Activated effector memory CD4-positive, alpha-beta T cell treated with Interleukin-2 at 50 U/mL for 16 hours (primary cell): ENCODE results near the gene BORCS6.
A peak's percentile ranks its signal among the peaks of the same experiment; 100 is the strongest.

ENCODE experiments used
- DNase-seq: peaks from one replicate; pipeline ENCODE4 v3.0.0-alpha.2; 2020

BORCS6 gene

DNA sequence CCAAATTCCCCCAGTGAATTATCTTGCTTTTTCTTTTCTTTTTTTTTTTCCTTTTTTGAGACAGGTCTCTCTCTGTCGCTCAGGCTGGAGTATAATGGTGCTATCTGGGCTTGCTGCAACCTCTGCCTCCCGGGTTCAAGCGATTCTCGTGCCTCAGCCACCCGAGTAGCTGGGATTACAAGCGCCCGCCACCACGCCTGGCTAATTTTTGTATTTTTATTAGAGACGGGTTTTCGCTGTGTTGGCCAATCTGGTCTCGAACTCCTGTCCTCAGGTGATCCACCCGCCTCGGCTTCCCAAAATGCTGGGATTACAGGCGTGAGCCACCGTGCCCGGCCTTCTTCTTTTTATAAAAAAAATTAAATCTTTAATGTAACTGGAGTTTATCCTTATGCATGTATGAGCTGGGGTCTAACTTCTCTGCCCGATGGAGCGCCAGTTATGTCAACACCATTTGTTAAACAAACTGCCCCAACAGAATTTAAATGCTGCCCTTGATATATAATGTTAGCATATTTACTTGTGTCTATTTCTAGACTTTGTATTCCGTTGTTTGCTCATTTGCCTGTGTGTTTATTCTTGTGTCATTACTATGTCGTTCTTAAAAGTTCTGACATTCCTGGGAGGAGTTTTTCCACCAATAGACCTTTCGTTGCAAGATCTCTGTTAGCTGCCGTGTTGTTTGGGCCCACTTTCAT lies 20.9 kb upstream of the BORCS6 start:
- DNase-seq: no peak

DNA sequence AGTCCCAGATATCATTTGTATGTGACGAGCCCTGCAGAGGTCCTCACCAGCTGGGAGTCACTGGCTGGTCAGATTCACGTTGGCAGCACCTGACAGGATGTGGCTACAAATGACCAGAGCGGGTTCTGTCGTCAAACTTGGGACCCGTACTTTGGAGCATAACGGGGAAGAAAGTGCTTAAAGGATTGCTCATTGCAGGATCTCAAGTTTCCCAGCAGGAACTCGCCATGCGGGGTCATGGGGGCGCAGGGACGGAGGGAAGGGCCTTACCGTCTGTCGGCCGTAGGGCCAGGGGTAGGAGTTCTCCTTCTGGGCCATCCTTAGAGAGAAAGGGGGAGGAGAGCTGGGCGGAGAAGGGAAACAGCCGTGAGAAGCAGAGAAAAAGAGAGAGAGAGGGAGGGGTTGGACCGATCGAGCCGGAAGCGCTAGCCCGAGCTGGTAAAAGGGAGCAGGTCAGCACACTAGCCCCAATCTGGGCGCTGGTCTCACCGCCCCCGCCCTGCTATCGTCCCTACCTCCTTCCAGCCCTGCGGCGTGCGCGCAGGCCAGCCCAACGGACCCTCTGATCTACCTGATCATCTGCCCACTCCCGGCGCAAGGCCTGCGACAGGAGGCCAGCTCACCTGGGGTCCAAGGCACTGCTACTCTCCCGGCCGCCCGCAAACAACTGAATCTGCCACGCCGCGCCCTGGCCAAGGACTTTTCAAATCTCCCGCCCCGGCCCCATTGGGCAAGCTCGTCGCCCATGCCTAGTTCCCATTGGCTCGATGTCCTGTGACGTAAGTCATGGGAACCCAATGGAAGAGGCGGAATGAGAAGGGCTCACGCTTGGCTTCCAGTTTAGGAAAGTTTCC lies 20.2 kb upstream of the BORCS6 start, which contains the start of gene AURKB:
TSS of gene AURKB (minus strand) at position 669 of the 854 bp plus-strand sequence. CDS start at position 318, 351 bp downstream.
- DNase-seq: peak; percentile 84

DNA sequence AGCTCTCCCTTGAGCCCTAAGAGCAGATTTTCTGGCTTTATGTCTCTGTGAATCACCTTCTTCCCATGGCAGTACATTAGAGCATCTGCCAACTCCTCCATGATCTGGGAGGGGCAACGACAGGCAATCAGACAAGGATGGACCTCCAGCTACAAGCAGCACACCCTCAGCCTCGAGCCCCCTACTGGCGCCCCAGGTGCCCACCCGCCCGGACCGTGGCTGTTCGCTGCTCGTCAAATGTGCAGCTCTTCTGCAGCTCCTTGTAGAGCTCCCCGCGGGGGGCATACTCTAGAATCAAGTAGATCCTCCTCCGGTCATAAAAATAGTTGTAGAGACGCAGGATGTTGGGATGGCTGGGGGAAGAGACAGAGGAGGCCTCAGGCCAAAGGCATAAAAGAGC lies 16.6 kb upstream of the BORCS6 start:
- DNase-seq: no peak

DNA sequence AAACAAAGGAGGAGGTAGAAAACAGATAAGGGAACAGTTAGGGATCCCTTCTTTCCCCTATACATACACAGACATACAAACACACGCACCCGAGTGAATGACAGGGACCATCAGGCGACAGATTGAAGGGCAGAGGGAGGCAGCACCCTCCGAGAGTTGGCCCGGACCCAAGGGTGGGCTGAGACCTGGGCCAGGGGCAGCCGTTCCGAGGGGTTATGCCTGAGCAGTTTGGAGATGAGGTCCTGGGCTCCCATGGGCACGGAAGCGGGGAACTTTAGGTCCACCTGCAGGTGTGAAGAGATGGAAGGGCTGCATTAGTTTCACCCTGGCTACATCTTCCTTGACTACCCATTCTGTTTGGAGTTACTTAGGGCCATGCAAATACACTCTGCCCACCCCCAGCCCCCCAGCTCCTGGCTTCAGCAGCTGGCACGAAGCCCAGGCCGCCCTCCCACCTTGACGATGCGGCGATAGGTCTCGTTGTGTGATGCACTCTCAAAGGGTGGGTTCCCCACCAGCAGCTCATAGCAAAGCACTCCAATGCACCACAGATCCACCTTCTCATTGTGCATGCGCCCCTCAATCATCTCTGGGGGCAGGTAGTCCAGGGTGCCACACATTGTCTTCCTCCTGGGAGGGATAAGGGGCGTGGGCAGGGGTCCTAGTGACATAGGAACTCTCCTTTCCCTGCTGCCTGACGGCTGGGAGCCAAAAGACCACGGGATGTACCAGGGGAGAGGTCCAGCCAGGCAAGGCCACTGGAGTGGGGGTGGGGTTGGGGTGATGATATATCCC lies 15.0 kb upstream of the BORCS6 start:
- DNase-seq: no peak

DNA sequence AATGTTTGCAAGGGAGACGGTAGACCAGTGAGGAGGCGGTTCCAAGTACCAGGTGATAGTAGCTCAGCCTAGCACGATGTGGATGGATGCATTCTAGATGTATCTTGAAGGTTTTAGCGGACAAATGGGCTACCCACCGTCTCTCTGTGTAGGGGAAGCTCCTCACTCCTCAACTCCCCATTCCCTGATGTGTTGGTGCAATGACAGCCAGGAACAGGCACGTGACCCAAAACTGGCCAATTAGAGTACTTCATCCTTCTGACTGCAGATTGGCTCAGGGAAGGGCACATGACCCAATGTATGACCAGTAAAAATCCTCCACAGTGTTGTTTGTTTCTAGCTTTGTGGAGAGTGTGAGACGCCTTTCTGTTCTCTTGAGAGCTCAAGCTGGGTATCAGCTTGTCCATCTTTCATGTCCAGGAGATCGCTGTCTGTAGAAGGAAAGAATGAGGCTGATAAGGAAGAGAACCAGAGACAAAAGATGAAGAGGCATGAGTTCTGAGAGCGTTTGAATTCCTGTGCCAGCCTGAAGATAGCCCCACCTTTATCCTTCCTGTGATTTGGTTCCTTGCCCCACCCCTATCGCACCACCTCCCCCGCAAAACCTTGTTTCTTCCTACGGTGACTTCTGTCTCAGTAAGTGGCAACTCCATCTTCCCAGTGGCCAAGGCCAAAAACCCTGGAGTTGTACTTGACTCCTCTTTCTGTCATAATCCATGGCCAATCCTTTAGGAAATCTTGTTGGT lies 2.3 kb upstream of the BORCS6 start:
- peak; percentile 30 for DNase-seq

DNA sequence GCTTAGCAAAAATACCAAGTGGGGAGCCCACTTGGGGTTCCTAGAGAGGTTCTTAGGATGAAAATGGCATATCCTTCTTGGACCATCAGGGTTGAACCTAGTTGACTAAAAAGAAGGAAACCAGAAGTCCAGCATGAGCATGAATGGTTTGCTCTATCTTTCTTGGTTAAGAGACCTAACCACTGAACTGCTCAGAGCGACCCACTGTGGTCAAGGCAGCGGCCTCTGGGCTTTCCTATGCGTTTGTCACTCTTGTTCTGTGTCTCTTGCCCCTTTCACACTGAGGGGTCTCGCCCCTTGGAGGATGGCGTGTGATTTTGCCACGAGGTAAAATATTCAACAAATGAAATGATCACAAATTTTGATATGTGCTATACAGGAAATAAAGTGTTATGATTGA lies 526 bp upstream of the BORCS6 start:
- DNase-seq: no peak

DNA sequence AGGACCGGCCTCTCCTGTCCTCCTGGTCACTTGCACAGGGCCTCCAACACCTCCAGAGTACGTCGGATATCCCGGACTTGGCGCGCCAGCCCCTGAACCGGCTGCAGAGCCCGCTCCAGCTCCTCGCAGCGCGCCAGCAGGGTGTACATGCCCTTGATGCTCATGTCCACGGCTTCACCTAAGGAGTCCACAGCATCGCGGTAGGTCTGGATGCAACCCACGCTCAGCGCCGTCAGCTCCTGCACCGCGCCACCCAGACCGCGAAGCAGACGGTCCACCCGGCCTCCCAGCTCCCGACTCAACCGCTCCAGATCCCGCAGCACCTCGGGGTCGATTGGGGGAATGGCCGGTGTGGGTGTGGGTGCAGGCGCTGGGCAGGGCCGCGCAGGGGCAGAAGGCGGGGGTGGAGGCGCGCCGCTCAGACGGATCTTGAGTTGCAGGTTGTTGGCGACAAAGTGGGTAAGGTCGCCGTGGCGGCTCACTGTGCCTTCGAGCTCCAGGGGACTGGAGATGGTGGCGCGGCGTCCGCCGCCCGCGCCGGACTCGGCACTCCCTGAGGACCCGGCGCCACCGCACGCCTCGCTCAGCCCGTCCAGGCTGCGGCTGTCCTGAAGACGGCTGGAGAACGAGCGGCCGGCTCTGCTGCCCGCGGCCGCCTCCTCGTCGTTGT lies 804 bp downstream of the BORCS6 start:
- DNase-seq: no peak

DNA sequence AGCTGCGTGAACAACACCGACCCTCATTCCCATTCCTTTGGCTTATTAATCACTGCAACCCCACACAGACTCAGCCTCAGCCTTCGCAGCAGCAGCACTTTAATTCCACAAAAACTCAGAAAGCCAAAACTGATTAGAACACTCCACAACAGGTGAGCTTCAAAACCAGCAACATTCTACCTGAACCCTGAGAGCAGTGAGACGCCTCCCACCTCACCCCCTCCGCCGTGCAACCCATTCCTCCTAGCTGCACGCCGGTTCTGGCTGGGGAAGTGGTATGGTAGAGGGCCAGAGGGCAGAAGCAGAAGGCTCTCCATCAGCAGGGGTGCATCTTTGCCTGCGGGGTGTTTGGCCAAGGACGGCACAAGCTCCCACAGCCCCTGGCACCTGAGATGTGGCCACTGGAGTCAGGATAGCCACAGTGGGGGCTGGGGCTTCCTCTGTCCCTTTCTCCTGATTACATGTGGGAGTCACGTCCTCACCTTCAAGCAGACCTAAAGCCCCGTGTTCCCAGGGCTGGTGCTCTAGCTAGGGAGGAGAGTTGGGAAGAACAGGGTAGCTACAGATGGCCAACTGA lies 1.6 kb downstream of the BORCS6 start:
- DNase-seq: no peak

DNA sequence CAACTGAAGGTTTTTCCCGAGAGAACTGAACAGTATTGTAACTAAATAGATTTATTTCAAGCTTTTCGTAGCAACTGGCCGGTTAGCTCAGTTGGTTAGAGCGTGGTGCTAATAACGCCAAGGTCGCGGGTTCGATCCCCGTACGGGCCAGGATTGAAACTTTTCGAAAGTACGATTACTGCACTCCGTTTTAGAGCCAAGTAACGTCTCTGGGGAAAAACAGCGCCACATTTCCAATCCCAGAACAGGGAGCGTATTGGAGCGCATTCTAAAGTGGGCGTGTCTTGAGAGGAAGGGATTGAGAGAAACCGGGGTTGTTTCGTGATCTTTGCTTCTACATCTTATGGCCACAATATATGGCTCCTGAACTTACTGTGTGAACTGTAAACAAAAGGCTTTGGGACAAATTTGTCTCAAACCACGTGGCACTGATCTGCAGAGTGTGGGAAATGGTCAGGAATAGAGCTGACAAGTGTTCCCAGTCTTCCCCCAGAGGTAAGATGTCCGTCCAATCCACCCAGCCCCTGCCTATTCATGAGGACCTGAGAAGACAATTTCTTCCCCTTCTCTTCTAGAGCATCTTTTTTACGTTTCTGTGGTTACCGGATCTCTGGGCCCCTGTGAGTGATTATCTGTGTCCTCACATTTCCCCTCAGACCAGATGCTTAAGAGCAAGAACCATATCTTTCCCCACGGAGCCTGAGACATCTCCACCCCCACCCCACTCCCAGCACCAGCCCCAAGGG lies 2.3 kb downstream of the BORCS6 start:
- DNase-seq: peak; percentile 71

DNA sequence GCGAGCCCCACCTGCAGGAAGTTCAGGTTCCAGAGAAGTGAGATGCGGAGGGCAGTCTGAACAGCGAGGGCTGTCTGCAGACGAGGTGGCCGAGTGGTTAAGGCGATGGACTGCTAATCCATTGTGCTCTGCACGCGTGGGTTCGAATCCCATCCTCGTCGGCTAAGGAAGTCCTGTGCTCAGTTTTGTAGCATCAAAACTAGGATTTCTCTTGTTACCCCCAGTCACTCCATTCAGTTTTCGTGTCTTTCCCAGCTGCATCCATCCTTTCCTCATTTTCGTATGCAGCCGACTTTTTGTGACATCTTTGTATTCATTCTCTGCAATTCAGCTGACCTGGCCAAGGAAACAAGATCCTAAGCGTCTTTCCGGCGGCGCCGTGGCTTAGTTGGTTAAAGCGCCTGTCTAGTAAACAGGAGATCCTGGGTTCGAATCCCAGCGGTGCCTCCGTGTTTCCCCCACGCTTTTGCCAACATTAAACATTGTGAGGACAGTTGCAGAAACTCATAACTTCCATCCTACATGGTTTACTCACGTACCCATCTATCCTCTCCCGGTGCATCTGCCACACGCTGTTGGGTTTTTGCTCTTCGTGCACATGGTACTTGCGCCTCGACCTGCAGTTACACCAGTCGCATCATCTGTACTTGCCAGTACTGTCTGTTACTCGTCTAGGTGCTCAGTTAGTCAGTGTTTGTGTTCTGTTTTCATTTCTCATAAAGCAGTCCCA lies 3.0 kb downstream of the BORCS6 start:
- peak; percentile 81 for DNase-seq

DNA sequence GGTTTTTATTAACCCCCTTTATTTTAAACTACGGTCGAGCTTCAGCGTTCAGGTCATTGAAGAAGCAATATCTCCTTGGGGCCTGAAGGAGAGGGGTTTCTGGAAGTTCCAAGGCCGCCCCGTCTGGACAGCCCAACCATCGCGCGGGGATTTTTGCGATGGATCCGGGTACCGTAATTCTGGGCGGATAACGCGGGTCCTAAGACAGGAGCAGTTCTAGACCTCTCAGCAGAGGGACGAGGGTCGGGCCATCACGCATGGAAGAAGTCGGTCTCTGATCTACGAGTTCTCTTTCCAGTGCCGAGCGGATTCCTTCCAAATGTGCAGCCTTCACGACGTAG lies 3.6 kb downstream of the BORCS6 start:
- DNase-seq: no peak

DNA sequence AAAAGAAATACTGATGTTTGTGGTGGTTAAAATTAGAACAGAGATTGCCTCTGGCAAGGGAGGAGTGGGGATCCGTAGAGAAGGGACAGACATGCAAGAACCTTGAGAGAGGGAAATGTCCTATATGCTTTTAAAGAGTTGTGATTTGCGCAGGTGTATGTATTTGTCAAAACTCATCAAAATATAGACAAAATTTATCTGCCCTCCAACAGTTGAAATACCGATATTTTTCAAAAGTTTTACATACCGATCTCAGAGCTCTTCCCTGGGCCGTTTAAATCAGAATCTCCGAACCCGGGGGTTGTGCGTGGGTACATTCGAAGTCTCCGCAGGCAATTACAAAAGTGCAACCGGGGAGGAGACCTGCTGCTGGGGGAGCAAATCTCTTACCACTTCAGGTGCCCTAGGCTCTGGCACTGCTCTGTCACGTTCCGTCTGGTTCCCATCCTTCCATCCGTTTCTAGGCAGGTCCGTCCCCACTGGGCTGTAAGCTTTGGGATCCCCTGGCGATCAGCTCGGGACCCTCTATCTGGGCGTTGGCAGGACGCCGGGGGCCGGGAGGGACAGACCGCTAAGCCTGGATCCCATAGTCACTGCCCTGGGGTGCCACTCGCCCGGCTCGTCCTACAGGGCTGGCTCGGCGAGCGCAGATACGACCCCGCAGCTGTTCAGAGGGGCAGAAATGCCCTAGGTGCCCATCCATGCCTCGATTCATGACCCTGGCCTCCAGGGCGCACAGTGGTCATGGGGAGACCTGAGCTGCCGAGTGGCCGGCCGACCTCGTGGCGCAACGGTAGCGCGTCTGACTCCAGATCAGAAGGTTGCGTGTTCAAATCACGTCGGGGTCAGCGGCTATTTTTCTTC lies 4.2 kb downstream of the BORCS6 start:
- peak; percentile 80 for DNase-seq

DNA sequence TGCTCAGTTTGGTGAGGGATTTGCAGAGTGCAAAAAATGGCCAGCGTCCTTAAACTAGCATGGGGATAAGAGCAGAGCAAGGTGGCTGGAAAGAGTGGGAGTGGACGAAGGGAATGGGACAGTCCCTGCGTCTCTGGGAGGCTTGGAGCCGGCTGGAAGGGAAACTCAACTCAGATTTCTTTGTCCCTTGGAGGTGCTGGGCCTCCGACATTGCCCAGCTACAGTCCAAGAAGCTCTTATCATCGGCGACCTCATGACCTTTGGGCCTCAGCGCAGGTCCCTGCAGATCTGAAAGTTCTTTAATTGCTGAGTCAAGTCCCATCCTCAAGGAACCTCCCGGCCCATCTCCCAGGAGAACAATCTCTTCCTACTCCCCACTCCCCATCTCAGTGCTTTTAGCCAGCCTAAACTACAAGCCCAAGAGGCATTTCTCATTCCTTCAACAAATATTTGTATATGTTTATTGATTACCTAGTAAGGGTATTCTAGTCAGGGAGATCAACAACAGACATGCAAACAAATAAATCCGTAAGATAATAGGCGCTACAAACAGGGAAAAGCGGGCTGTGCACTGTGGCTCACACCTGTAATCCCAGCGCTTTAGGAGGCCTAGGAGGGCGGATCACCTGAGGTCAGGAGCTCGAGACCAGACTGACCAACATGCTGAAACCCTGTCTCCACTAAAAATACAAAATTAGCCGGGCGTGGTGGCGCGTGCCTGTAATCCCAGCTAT lies 12.8 kb downstream of the BORCS6 start:
- no peak for DNase-seq

DNA sequence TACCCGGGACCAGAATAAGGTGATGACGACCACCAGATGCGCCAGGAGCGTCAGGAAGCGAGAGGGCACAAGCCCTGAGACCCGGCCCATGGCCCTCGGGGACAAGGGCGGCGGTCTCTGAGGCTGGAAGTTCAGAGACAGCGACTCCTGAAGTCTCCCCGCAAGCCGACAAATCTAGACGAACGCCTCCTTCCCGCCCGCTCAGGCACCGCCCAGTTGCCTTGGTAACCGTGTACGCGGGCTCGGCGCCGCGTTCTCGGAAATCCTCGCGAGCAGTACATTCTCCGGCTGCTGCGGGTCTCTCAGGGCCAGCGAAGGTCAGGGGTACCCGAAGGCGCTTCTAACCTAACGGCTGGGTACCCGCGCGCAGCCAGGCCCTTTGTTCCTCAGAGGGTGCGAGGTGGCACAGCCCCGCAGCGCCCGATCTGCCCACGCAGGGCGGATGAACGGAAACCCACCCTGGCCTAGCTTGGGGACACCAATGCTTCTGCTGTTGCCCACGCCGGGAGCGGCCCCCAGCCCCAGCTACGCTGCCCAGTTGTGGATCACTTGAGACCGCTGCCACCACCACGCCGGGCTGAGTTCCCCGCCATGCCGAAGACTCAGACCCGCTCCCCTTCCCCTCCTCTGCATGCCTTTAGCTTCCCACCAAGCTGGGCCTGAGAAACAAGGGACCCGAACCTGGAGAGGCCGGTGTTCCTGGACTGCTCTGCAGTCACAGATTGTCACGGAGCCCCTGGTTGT lies 13.6 kb downstream of the BORCS6 start, which contains the start of gene TMEM107:
TSS of gene TMEM107 (minus strand) at position 184 of the 744 bp plus-strand sequence. CDS start at position 90, 94 bp downstream.
- peak; percentile 81 for DNase-seq

DNA sequence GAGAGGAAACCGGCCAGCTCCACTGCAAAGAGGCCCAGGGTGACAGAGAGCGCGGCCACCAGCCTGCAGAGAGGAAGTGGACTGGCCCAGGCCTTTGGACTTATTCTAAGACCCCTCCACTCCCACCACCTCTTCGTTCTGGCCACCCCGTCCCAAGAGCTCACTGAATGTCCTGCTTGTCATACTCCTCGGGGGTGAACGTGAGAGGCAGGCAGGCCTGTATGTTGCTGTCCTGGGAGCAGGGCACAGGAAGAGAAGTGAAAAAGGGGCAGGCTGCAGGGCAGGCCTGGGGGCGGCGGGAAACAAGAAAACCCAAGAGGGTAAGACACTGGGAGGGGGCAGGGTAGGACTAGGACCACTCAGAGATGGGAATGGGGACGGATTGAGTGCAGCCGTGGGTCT lies 14.2 kb downstream of the BORCS6 start:
- DNase-seq: no peak

DNA sequence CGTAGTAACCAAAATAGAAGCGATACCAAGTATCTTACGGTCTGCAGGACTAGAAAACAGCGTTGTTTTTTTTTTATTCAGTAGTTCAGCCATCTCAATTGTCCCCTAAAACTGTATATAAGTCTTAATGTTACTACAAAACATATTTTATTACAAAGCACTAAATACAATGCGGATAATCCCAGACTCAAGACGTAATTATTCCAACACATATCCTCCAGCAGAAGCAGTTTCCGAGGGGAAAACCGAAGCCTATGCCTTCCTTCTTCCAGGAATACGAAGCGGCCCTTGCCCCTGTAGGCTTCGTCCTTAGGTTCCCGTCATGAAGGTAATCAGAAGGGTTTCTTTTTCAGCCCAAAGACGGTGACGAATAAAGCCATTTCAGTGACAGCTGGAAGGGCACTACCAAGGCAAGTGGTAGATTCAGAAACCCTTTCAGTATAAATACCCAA lies 16.1 kb downstream of the BORCS6 start:
- DNase-seq: no peak

DNA sequence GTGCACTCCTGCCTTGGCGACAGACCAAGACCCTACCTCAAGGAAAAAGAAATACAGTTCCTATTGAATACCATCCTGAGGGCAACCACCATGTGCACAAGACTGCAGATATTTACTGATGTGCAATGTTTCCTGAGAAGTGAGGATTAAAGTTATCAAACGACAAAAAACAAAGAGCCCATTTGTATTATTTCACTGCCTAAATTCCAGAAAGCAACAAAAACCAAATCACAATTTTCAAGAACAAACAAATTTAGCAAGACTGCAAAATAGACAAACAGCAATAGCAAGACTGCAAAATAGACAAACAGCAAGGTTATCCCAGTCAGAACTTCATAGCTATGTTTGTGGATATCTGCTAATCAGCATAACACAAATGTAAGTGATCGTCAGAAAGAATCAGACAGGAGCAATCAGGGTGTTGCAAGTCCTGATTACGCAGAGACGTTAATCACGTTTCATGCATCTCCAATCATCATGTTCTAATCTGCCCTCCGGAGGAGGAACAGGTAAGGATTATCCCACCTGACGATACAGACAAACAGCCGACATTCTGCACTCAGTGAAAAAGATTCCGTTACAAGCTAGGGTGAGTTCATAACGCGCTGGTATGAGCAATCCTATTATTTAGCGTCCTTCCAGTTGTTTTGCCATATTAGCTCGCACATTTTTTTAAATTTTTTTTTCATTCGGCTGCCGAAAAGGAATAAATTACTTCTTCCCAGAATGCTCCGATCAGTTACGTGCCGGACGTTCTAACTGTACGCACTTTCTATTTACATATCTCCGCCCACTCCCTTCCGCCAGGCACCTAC lies 16.7 kb downstream of the BORCS6 start:
- peak; percentile 64 for DNase-seq
